ENCODE measurements around the gene ACTR6.

- TF ChIP-seq, protein P1, sequence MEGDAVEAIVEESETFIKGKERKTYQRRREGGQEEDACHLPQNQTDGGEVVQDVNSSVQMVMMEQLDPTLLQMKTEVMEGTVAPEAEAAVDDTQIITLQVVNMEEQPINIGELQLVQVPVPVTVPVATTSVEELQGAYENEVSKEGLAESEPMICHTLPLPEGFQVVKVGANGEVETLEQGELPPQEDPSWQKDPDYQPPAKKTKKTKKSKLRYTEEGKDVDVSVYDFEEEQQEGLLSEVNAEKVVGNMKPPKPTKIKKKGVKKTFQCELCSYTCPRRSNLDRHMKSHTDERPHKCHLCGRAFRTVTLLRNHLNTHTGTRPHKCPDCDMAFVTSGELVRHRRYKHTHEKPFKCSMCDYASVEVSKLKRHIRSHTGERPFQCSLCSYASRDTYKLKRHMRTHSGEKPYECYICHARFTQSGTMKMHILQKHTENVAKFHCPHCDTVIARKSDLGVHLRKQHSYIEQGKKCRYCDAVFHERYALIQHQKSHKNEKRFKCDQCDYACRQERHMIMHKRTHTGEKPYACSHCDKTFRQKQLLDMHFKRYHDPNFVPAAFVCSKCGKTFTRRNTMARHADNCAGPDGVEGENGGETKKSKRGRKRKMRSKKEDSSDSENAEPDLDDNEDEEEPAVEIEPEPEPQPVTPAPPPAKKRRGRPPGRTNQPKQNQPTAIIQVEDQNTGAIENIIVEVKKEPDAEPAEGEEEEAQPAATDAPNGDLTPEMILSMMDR (IDR thresholded peaks at IDR 0.05) = no peak
- TF ChIP-seq POLR2A (IDR thresholded peaks at IDR 0.05) = no peak
Measured at GRCh38 chr12:100171248-100171647, 29.4 kb upstream of the ACTR6 start.

All from prostate gland (tissue), 2 donors.